ENCODE measurements around the gene GXYLT2. TPM values are rescaled to one million over a fixed set of nuclear protein-coding genes. Genes with fewer than 3 reads are reported as not detected.

The GXYLT2 gene
- total RNA-seq, 4 donors from 2014 or later: 5.0 to 9.8 (median 7.6) TPM

GRCh38 chr3:72951259-72951722 lies 63.4 kb downstream of the GXYLT2 start:
- H3K9me3 ChIP-seq: no peaks in the 10 kb centered on the region
- H3K27me3 ChIP-seq: no peaks in the 10 kb centered on the region
- WGBS: 79% methylated on average over 6 of the region's 6 CpGs
- no peaks in the 10 kb centered on the region for H3K4me1 ChIP-seq
- H3K36me3 ChIP-seq: no peaks in the 10 kb centered on the region
- no peak overlapping the region for H3K27ac ChIP-seq (replicated peaks in 1 of 4)
- no peak overlapping the region for H3K4me3 ChIP-seq
- intact Hi-C loops (cut with DNase I): no loop called here
- TF ChIP-seq CTCF (IDR thresholded peaks at IDR 0.05) (no peak), POLR2AphosphoS5 (IDR thresholded peaks at IDR 0.05) (no peak), POLR2A (IDR thresholded peaks at IDR 0.05; ENCODE audit: low read depth) (no peak), EP300 (IDR thresholded peaks at IDR 0.05) (no peak)
- no peak for DNase-seq (ENCODE audit: extremely low spot score)

GRCh38 chr3:72953325-72953956 lies 65.6 kb downstream of the GXYLT2 start:
- no peak overlapping the region for H3K27ac ChIP-seq (replicated peaks in 1 of 4)
- no peak overlapping the region for H3K4me3 ChIP-seq
- TF ChIP-seq POLR2A (IDR thresholded peaks at IDR 0.05; ENCODE audit: low read depth) (no peak), CTCF (IDR thresholded peaks at IDR 0.05) (no peak), POLR2AphosphoS5 (IDR thresholded peaks at IDR 0.05) (no peak)
- H3K9me3 ChIP-seq: no peaks in the 10 kb centered on the region
- intact Hi-C loops (cut with DNase I): no loop called here
- no peaks in the 10 kb centered on the region for H3K36me3 ChIP-seq
- 94% methylated on average over 7 of the region's 7 CpGs for WGBS
- H3K27me3 ChIP-seq: no peaks in the 10 kb centered on the region
- no peak for DNase-seq (ENCODE audit: extremely low spot score)
- H3K4me1 ChIP-seq: peaks cover 0 to 3% (median 0%) of the 10 kb centered on the region in 4 donors

- TF ChIP-seq POLR2AphosphoS5 (IDR thresholded peaks at IDR 0.05): no peak
- TF ChIP-seq POLR2A (IDR thresholded peaks at IDR 0.05; ENCODE audit: low read depth): no peak
- TF ChIP-seq CTCF (IDR thresholded peaks at IDR 0.05): no peak
- TF ChIP-seq EP300 (IDR thresholded peaks at IDR 0.05): no peak
- no peak overlapping the region for H3K4me3 ChIP-seq
- no peaks in the 10 kb centered on the region for H3K27me3 ChIP-seq
- H3K9me3 ChIP-seq: no peaks in the 10 kb centered on the region
- DNase-seq (ENCODE audit: extremely low spot score): no peak
- WGBS: 78% methylated on average over 8 of the region's 8 CpGs
- peaks cover 0 to 11% (median 9%) of the 10 kb centered on the region in 4 donors for H3K4me1 ChIP-seq
- intact Hi-C loops (cut with DNase I): no loop called here
- H3K36me3 ChIP-seq: no peaks in the 10 kb centered on the region
- peak overlapping the region in 3 of 4 donors; percentile 38 to 64 (median 41) for H3K27ac ChIP-seq (replicated peaks in 1 of 4)
These were observed 69.5 kb downstream of the GXYLT2 start for GRCh38 chr3:72957297-72957696.

DNA sequence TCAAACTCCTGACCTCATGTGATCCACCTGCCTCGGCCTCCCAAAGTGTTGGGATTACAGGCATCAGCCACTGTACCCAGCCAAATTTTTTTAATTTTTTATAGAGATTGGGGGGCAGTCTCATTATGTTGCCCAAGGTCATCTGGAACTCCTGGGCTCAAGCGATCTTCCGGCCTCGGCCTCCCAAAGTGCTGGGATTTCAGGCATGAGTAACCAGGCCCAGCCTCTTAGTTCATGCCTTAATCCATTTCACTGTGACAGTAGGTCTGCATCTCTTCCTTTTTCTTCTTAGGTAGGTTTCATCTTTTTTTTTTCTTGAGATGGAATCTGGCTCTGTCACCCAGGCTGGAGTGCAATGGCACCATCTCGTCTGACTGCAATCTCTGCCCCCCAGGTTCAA lies 71.5 kb downstream of the GXYLT2 start:
- DNase-seq (ENCODE audit: extremely low spot score): no peak
- TF ChIP-seq POLR2A (IDR thresholded peaks at IDR 0.05; ENCODE audit: low read depth): no peak
- TF ChIP-seq CTCF (IDR thresholded peaks at IDR 0.05): no peak
- no peak for TF ChIP-seq POLR2AphosphoS5 (IDR thresholded peaks at IDR 0.05)
- no peak for TF ChIP-seq EP300 (IDR thresholded peaks at IDR 0.05)
- H3K4me3 ChIP-seq: no peak overlapping the region
- no peak overlapping the region for H3K27ac ChIP-seq (replicated peaks in 1 of 4)
- intact Hi-C loops (cut with DNase I): no loop called here
- 100% methylated on average over 5 of the region's 5 CpGs for WGBS
- peaks cover 0 to 11% (median 9%) of the 10 kb centered on the region in 4 donors for H3K4me1 ChIP-seq
- no peaks in the 10 kb centered on the region for H3K27me3 ChIP-seq
- no peaks in the 10 kb centered on the region for H3K36me3 ChIP-seq
- no peaks in the 10 kb centered on the region for H3K9me3 ChIP-seq
